ENCODE results near the gene RBFOX2. TPM values are rescaled to one million over a fixed set of nuclear protein-coding genes. Genes with fewer than 3 reads are reported as not detected.

The RBFOX2 gene
- total and polyA plus RNA-seq, 11 donors: 31.0 to 102 (median 84.0) TPM

- peaks cover 0 to 18% (median 6%) of the 10 kb centered on the region in 12 donors for H3K4me1 ChIP-seq
- no peaks in the 10 kb centered on the region for H3K9me3 ChIP-seq
- DNase-seq: no peak
- no peak for ATAC-seq
- H3K4me3 ChIP-seq: no peak overlapping the region
- TF ChIP-seq POLR2A (IDR thresholded peaks at IDR 0.05): no peak
- TF ChIP-seq CTCF (IDR thresholded peaks at IDR 0.05): no peak
- no peaks in the 10 kb centered on the region for H3K36me3 ChIP-seq
- intact Hi-C loops (cut with DNase I): loop anchor here (1.0 to 10.0 kb wide), 13 partner anchors 38 to 442 kb away; partner anchors contain the start of gene RBFOX2 (in 5 of the 10)
- no peak overlapping the region for H3K27ac ChIP-seq
- H3K27me3 ChIP-seq: no peaks in the 10 kb centered on the region
Measured at GRCh38 chr22:36067235-36067558, 38.6 kb upstream of the RBFOX2 start.

- peak; percentile 92 to 94 (median 93) for ATAC-seq
- H3K4me1 ChIP-seq: peaks cover 0 to 18% (median 6%) of the 10 kb centered on the region in 12 donors
Measured at GRCh38 chr22:36065775-36066544, 37.3 kb upstream of the RBFOX2 start.

GRCh38 chr22:36065462-36065774, 36.8 kb upstream of the RBFOX2 start:
- ATAC-seq (peak in 3 of 4 donors; percentile 52 to 73 (median 61)), DNase-seq (no peak)
- WGBS, 4 donors: 8 to 12% (median 10%) methylated on average over 5 of the region's 5 CpGs
- peaks cover 0 to 18% (median 6%) of the 10 kb centered on the region in 12 donors for H3K4me1 ChIP-seq
- H3K36me3 ChIP-seq: no peaks in the 10 kb centered on the region
- peak overlapping the region; percentile 15 to 69 (median 58) for H3K4me3 ChIP-seq
- no peak for TF ChIP-seq POLR2A (IDR thresholded peaks at IDR 0.05)
- no peak for TF ChIP-seq CTCF (IDR thresholded peaks at IDR 0.05)
- H3K27me3 ChIP-seq: no peaks in the 10 kb centered on the region
- peak overlapping the region; percentile 72 to 91 (median 82) for H3K27ac ChIP-seq
- intact Hi-C loops (cut with DNase I): loop anchor here (1.0 to 10.0 kb wide), 11 partner anchors 37 to 441 kb away; partner anchors contain the start of gene RBFOX2 (in 5 of the 10)
- peaks cover 0 to 3% (median 0%) of the 10 kb centered on the region in 12 donors for H3K9me3 ChIP-seq

More at GRCh38 chr22:36065775-36066544, 37.3 kb upstream of the RBFOX2 start:
- 2 to 4% (median 3%) methylated on average over 28 to 54 of the region's 54 CpGs for WGBS, 4 donors
- Histone ChIP-seq H3K27ac (peak overlapping the region; percentile 72 to 91 (median 82)), H3K4me3 (peak overlapping the region; percentile 15 to 69 (median 58)), H3K36me3 (no peaks in the 10 kb centered on the region), H3K9me3 (peaks cover 0 to 3% (median 0%) of the 10 kb centered on the region in 12 donors), H3K27me3 (no peaks in the 10 kb centered on the region)
- TF ChIP-seq POLR2A (IDR thresholded peaks at IDR 0.05) (peak in 1 of 2 donors; percentile 32), CTCF (IDR thresholded peaks at IDR 0.05) (peak; percentile 100)
- peak; percentile 88 to 94 (median 92) for DNase-seq
- intact Hi-C loops (cut with DNase I): loop anchor here (1.0 to 10.0 kb wide), 14 partner anchors 37 to 441 kb away; partner anchors contain the start of gene RBFOX2 (in 6 of the 10)

GRCh38 chr22:36064358-36064757, 35.7 kb upstream of the RBFOX2 start:
- H3K27ac ChIP-seq: peak overlapping the region in 1 of 12 donors; percentile 82
- ATAC-seq: no peak
- H3K36me3 ChIP-seq: no peaks in the 10 kb centered on the region
- 94 to 97% (median 96%) methylated on average over 5 of the region's 5 CpGs for WGBS, 4 donors
- intact Hi-C loops (cut with DNase I): loop anchor here in 3 of 10 donors (2.0 to 10.0 kb wide), 4 partner anchors 36 to 440 kb away; partner anchors contain the start of gene RBFOX2 (in 1 of the 3)
- H3K4me3 ChIP-seq: no peak overlapping the region
- no peak for TF ChIP-seq POLR2A (IDR thresholded peaks at IDR 0.05)
- no peak for TF ChIP-seq CTCF (IDR thresholded peaks at IDR 0.05)
- H3K27me3 ChIP-seq: no peaks in the 10 kb centered on the region
- H3K4me1 ChIP-seq: peaks cover 0 to 18% (median 6%) of the 10 kb centered on the region in 12 donors
- no peak for DNase-seq
- peaks cover 0 to 3% (median 0%) of the 10 kb centered on the region in 12 donors for H3K9me3 ChIP-seq
